Osteocyte (in vitro differentiated cells): ENCODE data around the gene TSHZ2. TPM values are rescaled to one million over a fixed set of nuclear protein-coding genes. Genes with fewer than 3 reads are reported as not detected.

Experiments used
- DNase-seq: peaks from one replicate; pipeline ENCODE4 v3.0.0; 2021; ENCODE audit warnings: mixed read lengths; ENCODE audit not compliant: unreplicated experiment; ENCODE audit errors: extremely low spot score
- H3K27ac Mint-ChIP-seq: one replicate; pipeline ENCODE4 v1.8.0; 2021; ENCODE audit warnings: mild to moderate bottlenecking, mixed read lengths; ENCODE audit not compliant: unreplicated experiment
- H3K27me3 Mint-ChIP-seq: one replicate; pipeline ENCODE4 v1.8.0; 2021; ENCODE audit warnings: mixed read lengths; ENCODE audit not compliant: unreplicated experiment
- H3K36me3 Mint-ChIP-seq: one replicate; pipeline ENCODE4 v1.8.0; 2021; ENCODE audit warnings: mixed read lengths; ENCODE audit not compliant: unreplicated experiment
- H3K4me1 Mint-ChIP-seq: one replicate; pipeline ENCODE4 v1.8.0; 2021; ENCODE audit warnings: mixed read lengths; ENCODE audit not compliant: unreplicated experiment
- H3K4me3 Mint-ChIP-seq: one replicate; pipeline ENCODE4 v1.8.0; 2021; ENCODE audit warnings: mild to moderate bottlenecking, moderate library complexity, mixed read lengths; ENCODE audit not compliant: unreplicated experiment
- H3K9me3 Mint-ChIP-seq: one replicate; pipeline ENCODE4 v1.8.0; 2021; ENCODE audit warnings: mixed read lengths; ENCODE audit not compliant: unreplicated experiment
- total RNA-seq: library from RNA; stranded (reverse); gene quantifications from 2 replicates; pipeline ENCODE4 v1.2.1, GENCODE V29; 2021
- TF ChIP-seq, protein P1 (sequence below): fragments of 200-600 bp; sonication (generic); IDR thresholded peaks from 2 replicates; pipeline ENCODE4 v1.5.0; 2021; ENCODE audit warnings: antibody characterized with exemption, mild to moderate bottlenecking, moderate library complexity

The TSHZ2 gene
- total RNA-seq, 1 donor from 2014 or later, result not detected

GRCh38 chr20:53243152-53243551 lies 271.0 kb downstream of the TSHZ2 start:
- no peaks in the 10 kb centered on the region for H3K27me3 Mint-ChIP-seq
- TF ChIP-seq, protein P1, sequence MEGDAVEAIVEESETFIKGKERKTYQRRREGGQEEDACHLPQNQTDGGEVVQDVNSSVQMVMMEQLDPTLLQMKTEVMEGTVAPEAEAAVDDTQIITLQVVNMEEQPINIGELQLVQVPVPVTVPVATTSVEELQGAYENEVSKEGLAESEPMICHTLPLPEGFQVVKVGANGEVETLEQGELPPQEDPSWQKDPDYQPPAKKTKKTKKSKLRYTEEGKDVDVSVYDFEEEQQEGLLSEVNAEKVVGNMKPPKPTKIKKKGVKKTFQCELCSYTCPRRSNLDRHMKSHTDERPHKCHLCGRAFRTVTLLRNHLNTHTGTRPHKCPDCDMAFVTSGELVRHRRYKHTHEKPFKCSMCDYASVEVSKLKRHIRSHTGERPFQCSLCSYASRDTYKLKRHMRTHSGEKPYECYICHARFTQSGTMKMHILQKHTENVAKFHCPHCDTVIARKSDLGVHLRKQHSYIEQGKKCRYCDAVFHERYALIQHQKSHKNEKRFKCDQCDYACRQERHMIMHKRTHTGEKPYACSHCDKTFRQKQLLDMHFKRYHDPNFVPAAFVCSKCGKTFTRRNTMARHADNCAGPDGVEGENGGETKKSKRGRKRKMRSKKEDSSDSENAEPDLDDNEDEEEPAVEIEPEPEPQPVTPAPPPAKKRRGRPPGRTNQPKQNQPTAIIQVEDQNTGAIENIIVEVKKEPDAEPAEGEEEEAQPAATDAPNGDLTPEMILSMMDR, result no peak
- no peak overlapping the region for H3K4me3 Mint-ChIP-seq
- no peaks in the 10 kb centered on the region for H3K9me3 Mint-ChIP-seq
- H3K4me1 Mint-ChIP-seq, result no peaks in the 10 kb centered on the region
- no peaks in the 10 kb centered on the region for H3K36me3 Mint-ChIP-seq
- no peak overlapping the region for H3K27ac Mint-ChIP-seq
- no peak for DNase-seq

- Mint-ChIP-seq H3K4me1 (no peaks in the 10 kb centered on the region), H3K36me3 (no peaks in the 10 kb centered on the region), H3K9me3 (no peaks in the 10 kb centered on the region), H3K27me3 (no peaks in the 10 kb centered on the region), H3K27ac (no peak overlapping the region), H3K4me3 (no peak overlapping the region)
- TF ChIP-seq, protein P1, result no peak
- DNase-seq, result no peak
Measured at GRCh38 chr20:53244711-53245110, 272.6 kb downstream of the TSHZ2 start.

- no peak overlapping the region for H3K27ac Mint-ChIP-seq
- no peak overlapping the region for H3K4me3 Mint-ChIP-seq
- TF ChIP-seq, protein P1, result no peak
- no peaks in the 10 kb centered on the region for H3K36me3 Mint-ChIP-seq
- no peaks in the 10 kb centered on the region for H3K4me1 Mint-ChIP-seq
- no peaks in the 10 kb centered on the region for H3K9me3 Mint-ChIP-seq
- H3K27me3 Mint-ChIP-seq, result no peaks in the 10 kb centered on the region
- DNase-seq, result no peak
Measured at GRCh38 chr20:53245574-53245973, 273.4 kb downstream of the TSHZ2 start.

- Mint-ChIP-seq H3K27ac (no peak overlapping the region), H3K4me3 (no peak overlapping the region), H3K36me3 (no peaks in the 10 kb centered on the region), H3K4me1 (no peaks in the 10 kb centered on the region), H3K9me3 (no peaks in the 10 kb centered on the region), H3K27me3 (no peaks in the 10 kb centered on the region)
- TF ChIP-seq, protein P1, result no peak
- no peak for DNase-seq
Measured at GRCh38 chr20:53247468-53248103, 275.4 kb downstream of the TSHZ2 start.

GRCh38 chr20:53250456-53250855 lies 278.3 kb downstream of the TSHZ2 start:
- Mint-ChIP-seq H3K4me1 (no peaks in the 10 kb centered on the region), H3K36me3 (no peaks in the 10 kb centered on the region), H3K27me3 (no peaks in the 10 kb centered on the region), H3K9me3 (peaks cover 11% of the 10 kb centered on the region), H3K4me3 (no peak overlapping the region), H3K27ac (no peak overlapping the region)
- TF ChIP-seq, protein P1, result no peak
- no peak for DNase-seq
